ENCODE results near the gene PHLPP1.

DNA sequence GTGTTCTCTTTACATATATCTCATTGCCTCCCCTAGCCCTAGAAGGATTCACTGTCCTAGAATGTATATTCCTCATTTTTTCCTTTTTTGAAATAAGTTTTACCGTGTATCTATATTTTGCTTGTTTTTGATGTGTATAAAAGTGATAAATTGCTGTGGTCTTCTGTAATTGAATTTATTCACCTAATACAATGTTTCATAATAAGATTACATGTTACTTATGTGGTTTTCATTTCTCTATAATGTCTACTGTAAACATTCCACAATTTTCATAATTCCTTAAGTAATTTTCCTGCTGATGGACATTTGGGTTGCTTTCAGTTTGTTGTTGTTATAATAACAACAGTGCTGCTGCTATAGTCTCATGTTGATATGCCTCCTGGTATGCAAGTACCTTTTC lies 118.2 kb downstream of the PHLPP1 start:
- TF ChIP-seq MAFK (IDR thresholded peaks at IDR 0.05; ENCODE audit: low read depth, low read length) (no peak), BHLHE40 (IDR thresholded peaks at IDR 0.05; ENCODE audit: low read depth, low read length) (no peak), CHD1 (IDR thresholded peaks at IDR 0.05; ENCODE audit: low read depth, low read length) (no peak), RFX5 (IDR thresholded peaks at IDR 0.05; ENCODE audit: low read depth, low read length) (no peak), CEBPB (IDR thresholded peaks at IDR 0.05; ENCODE audit: low read depth, low read length) (no peak)
- TF ChIP-seq, protein P1, sequence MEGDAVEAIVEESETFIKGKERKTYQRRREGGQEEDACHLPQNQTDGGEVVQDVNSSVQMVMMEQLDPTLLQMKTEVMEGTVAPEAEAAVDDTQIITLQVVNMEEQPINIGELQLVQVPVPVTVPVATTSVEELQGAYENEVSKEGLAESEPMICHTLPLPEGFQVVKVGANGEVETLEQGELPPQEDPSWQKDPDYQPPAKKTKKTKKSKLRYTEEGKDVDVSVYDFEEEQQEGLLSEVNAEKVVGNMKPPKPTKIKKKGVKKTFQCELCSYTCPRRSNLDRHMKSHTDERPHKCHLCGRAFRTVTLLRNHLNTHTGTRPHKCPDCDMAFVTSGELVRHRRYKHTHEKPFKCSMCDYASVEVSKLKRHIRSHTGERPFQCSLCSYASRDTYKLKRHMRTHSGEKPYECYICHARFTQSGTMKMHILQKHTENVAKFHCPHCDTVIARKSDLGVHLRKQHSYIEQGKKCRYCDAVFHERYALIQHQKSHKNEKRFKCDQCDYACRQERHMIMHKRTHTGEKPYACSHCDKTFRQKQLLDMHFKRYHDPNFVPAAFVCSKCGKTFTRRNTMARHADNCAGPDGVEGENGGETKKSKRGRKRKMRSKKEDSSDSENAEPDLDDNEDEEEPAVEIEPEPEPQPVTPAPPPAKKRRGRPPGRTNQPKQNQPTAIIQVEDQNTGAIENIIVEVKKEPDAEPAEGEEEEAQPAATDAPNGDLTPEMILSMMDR (conservative IDR thresholded peaks at IDR 0.05; ENCODE audit: low read depth, low read length): no peak

All from IMR-90 (cell line).